ENCODE measurements around the gene JUND. TPM values are rescaled to one million over a fixed set of nuclear protein-coding genes. Genes with fewer than 3 reads are reported as not detected.

JUND gene
- total and polyA plus RNA-seq, 2 of the 8 experiments (the other 6 are each of a cell fraction or from before 2014, with no cell fraction given): 54.0 to 77.5 TPM

DNA sequence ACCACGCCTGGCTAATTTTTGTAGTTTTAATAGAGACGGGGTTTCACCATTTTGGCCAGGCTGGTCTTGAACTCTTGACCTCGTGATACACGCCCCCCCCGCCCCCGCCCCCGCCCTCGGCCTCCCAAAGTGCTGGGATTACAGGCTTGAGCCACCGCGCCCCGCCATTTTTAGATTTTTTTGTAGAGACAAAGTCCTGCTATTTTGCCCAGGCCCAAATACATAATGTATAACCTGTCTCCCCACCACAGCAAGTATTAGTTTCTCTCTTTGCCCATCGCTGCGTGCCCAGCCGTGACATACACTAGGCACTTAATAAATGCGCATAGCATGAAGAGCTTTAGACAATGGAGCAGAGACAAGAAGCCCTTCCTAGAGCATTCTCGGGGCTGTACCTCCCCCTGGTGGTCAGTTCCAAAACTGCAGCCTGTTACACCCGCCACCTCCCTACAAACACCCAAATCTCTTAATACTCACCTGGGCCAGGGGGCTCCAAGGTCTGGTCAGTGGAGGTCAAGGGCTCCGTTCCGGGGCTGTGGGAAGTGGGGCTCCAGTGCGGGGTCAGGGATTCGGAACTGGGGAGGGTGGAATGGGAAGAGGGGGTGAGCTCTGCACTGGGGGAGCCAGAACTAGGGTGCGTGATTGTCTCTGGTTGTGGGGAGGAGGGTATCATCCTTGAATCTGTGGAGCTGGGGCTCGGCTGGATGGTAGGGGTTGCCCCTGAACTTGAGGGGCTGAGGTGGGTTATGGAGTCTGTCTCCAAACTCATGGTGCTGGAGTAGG, 29.6 kb downstream of the JUND start:
- Histone ChIP-seq H4K5ac (ENCODE audit: insufficient read length, low read depth, low read length) (no peak overlapping the region), H3K79me2 (ENCODE audit: control insufficient read depth in 1 of 2, insufficient read depth in 2 of 2, low read length in 2 of 2) (no peaks in the 10 kb centered on the region), H3K4me2 (ENCODE audit: insufficient read depth in 1 of 2, low read depth in 2 of 2, low read length in 2 of 2) (no peak overlapping the region), H3K36me3 (ENCODE audit: control insufficient read depth in 2 of 4, insufficient read depth in 4 of 4, low read length in 3 of 4) (no peaks in the 10 kb centered on the region), H3K56ac (replicated peaks; ENCODE audit: insufficient read length, low read depth, low read length) (no peak overlapping the region), H2BK20ac (ENCODE audit: low read length) (0 out of 2 replicates have a peak overlapping the region, but pooled peaks have one; percentile 55), H2AK5ac (ENCODE audit: low read depth, low read length) (no peak overlapping the region), H2BK120ac (replicated peaks; ENCODE audit: low read depth, low read length) (no peak overlapping the region), H4K91ac (replicated peaks; ENCODE audit: insufficient read length, low read length) (no peak overlapping the region), H3K14ac (ENCODE audit: insufficient read length) (no peak overlapping the region), H3K9me3 (ENCODE audit: insufficient read depth in 2 of 2, low read depth in 1 of 2, low read length in 1 of 2) (no peaks in the 10 kb centered on the region), H3K27me3 (replicated peaks in 1 of 4; ENCODE audit: control insufficient read depth in 3 of 4, extremely low read depth in 1 of 4, insufficient read depth in 3 of 4, low read length in 3 of 4) (peaks cover 0 to 3% (median 0%) of the 10 kb centered on the region in 4 experiments; a peak in 3 of 7 replicates), H3K23ac (ENCODE audit: insufficient read length) (no peak overlapping the region), H3K4ac (replicated peaks; ENCODE audit: insufficient read length, low read depth, low read length) (no peak overlapping the region), H3K4me3 (ENCODE audit: extremely low read depth in 1 of 4, insufficient read depth in 2 of 4, low read depth in 3 of 4, low read length in 4 of 4) (no peak overlapping the region), H2BK15ac (ENCODE audit: low read length) (peak overlapping the region; percentile 46; the same call in 1 of the 2 replicates), H3K27ac (ENCODE audit: low read depth, low read length) (no peak overlapping the region), H2AFZ (ENCODE audit: low read length) (no peak overlapping the region), H4K20me1 (replicated peaks in 1 of 2; ENCODE audit: control insufficient read depth in 1 of 2, insufficient read depth in 2 of 2, low read length in 2 of 2) (no peaks in the 10 kb centered on the region), H3K23me2 (ENCODE audit: low read depth, low read length) (no peaks in the 10 kb centered on the region), H3K9ac (replicated peaks in 1 of 4; ENCODE audit: extremely low read depth in 1 of 4, low read depth in 3 of 4, low read length in 3 of 4) (no peak overlapping the region), H2BK12ac (ENCODE audit: low read depth, low read length) (peak overlapping the region; percentile 55; the same call in 1 of the 2 replicates), H3K79me1 (ENCODE audit: low read depth, low read length) (no peaks in the 10 kb centered on the region), H3K4me1 (replicated peaks in 1 of 4; ENCODE audit: control insufficient read depth in 3 of 4, insufficient read depth in 4 of 4, low read length in 3 of 4) (peaks cover 5 to 16% (median 13%) of the 10 kb centered on the region in 4 experiments), H3K18ac (ENCODE audit: extremely low read depth, low read length) (no peak overlapping the region; the same call in 1 of the 2 replicates), H2BK5ac (ENCODE audit: low read depth, low read length) (no peak overlapping the region), H4K8ac (ENCODE audit: extremely low read depth, insufficient read depth, low read length) (no peak overlapping the region; the same call in 1 of the 2 replicates)
- FAIRE-seq (peak; percentile 96), DNase-seq (ENCODE audit: low read depth in 1 of 2, low spot score in 2 of 2) (peak; percentile 70 to 97)
- WGBS, 2 experiments (ENCODE audit: extremely low coverage in 1 of 2, insufficient coverage in 1 of 2, insufficient read length in 1 of 2, insufficient replicate concordance in 2 of 2, low coverage in 1 of 2, low lambda C conversion rate in 2 of 2, missing lambda C conversion rate in 1 of 2): 30% methylated on average over 14 of the region's 23 CpGs; no CpG with 5 or more reads in 1 of the 2 experiments
- CTCF ChIA-PET (ENCODE audit: partially characterized antibody): interaction anchor here (0.6 to 18.7 kb wide), 33 partner anchors 9 to 680 kb away, joined by 3 to 305 read pairs (median 7); partner anchors contain the start of genes IQCN, JUND, MPV17L2 and PDE4C
- POLR2A ChIA-PET (ENCODE audit: partially characterized antibody): interaction anchor here (0.6 to 7.4 kb wide), 13 partner anchors 9 to 83 kb away, joined by 3 to 65 read pairs (median 3); partner anchors contain the start of genes JUND, MPV17L2 and RAB3A
- TF ChIP-seq GABPA (IDR thresholded peaks at IDR 0.05; ENCODE audit: borderline replicate concordance, insufficient read depth, low read length): no peak
- TF ChIP-seq, protein P1, sequence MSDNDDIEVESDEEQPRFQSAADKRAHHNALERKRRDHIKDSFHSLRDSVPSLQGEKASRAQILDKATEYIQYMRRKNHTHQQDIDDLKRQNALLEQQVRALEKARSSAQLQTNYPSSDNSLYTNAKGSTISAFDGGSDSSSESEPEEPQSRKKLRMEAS (IDR thresholded peaks at IDR 0.05): no peak
- TF ChIP-seq JUN (IDR thresholded peaks at IDR 0.05; ENCODE audit: low read depth, low read length): no peak
- peak; percentile 37; the same call in 1 of the 2 replicates for TF ChIP-seq KDM1A (IDR thresholded peaks at IDR 0.05; ENCODE audit: borderline replicate concordance, low read length)
- no peak for TF ChIP-seq SUZ12 (IDR thresholded peaks at IDR 0.05; ENCODE audit: low read length)
- no peak for TF ChIP-seq KDM5A (IDR thresholded peaks at IDR 0.05; ENCODE audit: low read length)
- TF ChIP-seq TCF12 (IDR thresholded peaks at IDR 0.05; ENCODE audit: low read depth, low read length): no peak
- TF ChIP-seq E2F6 (IDR thresholded peaks at IDR 0.05): no peak
- TF ChIP-seq EGR1 (IDR thresholded peaks at IDR 0.05; ENCODE audit: borderline replicate concordance, low read depth, low read length): no peak
- TF ChIP-seq HDAC2 (IDR thresholded peaks at IDR 0.05; ENCODE audit: borderline replicate concordance in 1 of 2, low read depth in 2 of 2, low read length in 2 of 2): no peak

Measured in H1 (cell line).